ENCODE measurements around the gene KIAA1217.

KIAA1217 gene

GRCh38 chr10:24279166-24279565, 70.2 kb downstream of the KIAA1217 start:
- H2AFZ ChIP-seq (ENCODE audit: low read length) = no peak overlapping the region
- H3F3A ChIP-seq (ENCODE audit: low read depth) = no peaks in the 10 kb centered on the region
- H3K4me3 ChIP-seq (ENCODE audit: low read length, poor library complexity, severe bottlenecking) = no peak overlapping the region
- no peaks in the 10 kb centered on the region for H3K9me3 ChIP-seq (ENCODE audit: insufficient read depth, low read depth, low read length)
- no peaks in the 10 kb centered on the region for H3K36me3 ChIP-seq (ENCODE audit: insufficient read depth, low read length)
- no peaks in the 10 kb centered on the region for H3K27me3 ChIP-seq (ENCODE audit: insufficient read depth, low read length, poor library complexity, severe bottlenecking)
- no peaks in the 10 kb centered on the region for H3K9me2 ChIP-seq (replicated peaks; ENCODE audit: low read depth, low read length)
- no peaks in the 10 kb centered on the region for H3K79me2 ChIP-seq (ENCODE audit: insufficient read depth, low read length)
- H3K4me2 ChIP-seq (ENCODE audit: low read depth, low read length, poor library complexity, severe bottlenecking) = no peak overlapping the region
- no peak overlapping the region for H3K9ac ChIP-seq (ENCODE audit: low read depth, low read length, poor library complexity, severe bottlenecking)
- H3K4me1 ChIP-seq (ENCODE audit: insufficient read depth, low read length, poor library complexity, severe bottlenecking) = no peaks in the 10 kb centered on the region
- TF ChIP-seq CTCF (conservative IDR thresholded peaks at IDR 0.05; ENCODE audit: low read length) (no peak), EZH2phosphoT487 (IDR thresholded peaks at IDR 0.05; ENCODE audit: borderline replicate concordance) (no peak)
- no peaks in the 10 kb centered on the region for H4K20me1 ChIP-seq (ENCODE audit: insufficient read depth, low read length, poor library complexity, severe bottlenecking)

GRCh38 chr10:24287559-24288195, 78.7 kb downstream of the KIAA1217 start:
- H2AFZ ChIP-seq (ENCODE audit: low read length) = no peak overlapping the region
- H3K9ac ChIP-seq (ENCODE audit: low read depth, low read length, poor library complexity, severe bottlenecking) = no peak overlapping the region
- H3K79me2 ChIP-seq (ENCODE audit: insufficient read depth, low read length) = no peaks in the 10 kb centered on the region
- no peaks in the 10 kb centered on the region for H3K9me2 ChIP-seq (replicated peaks; ENCODE audit: low read depth, low read length)
- no peaks in the 10 kb centered on the region for H3K27me3 ChIP-seq (ENCODE audit: insufficient read depth, low read length, poor library complexity, severe bottlenecking)
- H3F3A ChIP-seq (ENCODE audit: low read depth) = no peaks in the 10 kb centered on the region
- H3K4me3 ChIP-seq (ENCODE audit: low read length, poor library complexity, severe bottlenecking) = no peak overlapping the region
- TF ChIP-seq EZH2phosphoT487 (IDR thresholded peaks at IDR 0.05; ENCODE audit: borderline replicate concordance) (no peak), CTCF (conservative IDR thresholded peaks at IDR 0.05; ENCODE audit: low read length) (no peak; the same call in 1 of the 2 replicates)
- no peaks in the 10 kb centered on the region for H3K4me1 ChIP-seq (ENCODE audit: insufficient read depth, low read length, poor library complexity, severe bottlenecking)
- H3K36me3 ChIP-seq (ENCODE audit: insufficient read depth, low read length) = no peaks in the 10 kb centered on the region
- no peaks in the 10 kb centered on the region for H4K20me1 ChIP-seq (ENCODE audit: insufficient read depth, low read length, poor library complexity, severe bottlenecking)
- no peaks in the 10 kb centered on the region for H3K9me3 ChIP-seq (ENCODE audit: insufficient read depth, low read depth, low read length)
- H3K4me2 ChIP-seq (ENCODE audit: low read depth, low read length, poor library complexity, severe bottlenecking) = no peak overlapping the region

GRCh38 chr10:24288581-24288980, 79.6 kb downstream of the KIAA1217 start:
- H4K20me1 ChIP-seq (ENCODE audit: insufficient read depth, low read length, poor library complexity, severe bottlenecking) = no peaks in the 10 kb centered on the region

More at GRCh38 chr10:24288581-24288980, 79.6 kb downstream of the KIAA1217 start:
- Histone ChIP-seq H3K9ac (ENCODE audit: low read depth, low read length, poor library complexity, severe bottlenecking) (no peak overlapping the region), H3K27me3 (ENCODE audit: insufficient read depth, low read length, poor library complexity, severe bottlenecking) (no peaks in the 10 kb centered on the region), H3K4me1 (ENCODE audit: insufficient read depth, low read length, poor library complexity, severe bottlenecking) (peaks cover 3% of the 10 kb centered on the region), H3K9me2 (replicated peaks; ENCODE audit: low read depth, low read length) (no peaks in the 10 kb centered on the region), H3K4me3 (ENCODE audit: low read length, poor library complexity, severe bottlenecking) (no peak overlapping the region), H3K4me2 (ENCODE audit: low read depth, low read length, poor library complexity, severe bottlenecking) (no peak overlapping the region), H2AFZ (ENCODE audit: low read length) (no peak overlapping the region), H3K9me3 (ENCODE audit: insufficient read depth, low read depth, low read length) (no peaks in the 10 kb centered on the region), H3K79me2 (ENCODE audit: insufficient read depth, low read length) (no peaks in the 10 kb centered on the region), H3F3A (ENCODE audit: low read depth) (no peaks in the 10 kb centered on the region), H3K36me3 (ENCODE audit: insufficient read depth, low read length) (no peaks in the 10 kb centered on the region)
- TF ChIP-seq EZH2phosphoT487 (IDR thresholded peaks at IDR 0.05; ENCODE audit: borderline replicate concordance) = no peak
- TF ChIP-seq CTCF (conservative IDR thresholded peaks at IDR 0.05; ENCODE audit: low read length) = no peak
